Tibial artery (tissue), 4 donors: ENCODE measurements around the gene TMEM171.

Source experiments
- DNase-seq, 2 donors: peaks; one replicate each; pipeline ENCODE4 v3.0.0-alpha.2; 2019
- H3K27ac ChIP-seq, 2 donors: fragments of 200-600 bp; sonication (generic) in 1 of 2; 1 replicate in 1 of 2; 2 replicates in 1 of 2; pipeline ENCODE4 v1.5.1; 2018 to 2019; ENCODE audit warnings: mild to moderate bottlenecking in 1 of 2
- H3K27me3 ChIP-seq, 2 donors: fragments of 200-600 bp; sonication (generic) in 1 of 2; one replicate each; pipeline versions ENCODE4 v1.5.1 to v1.6.0; 2016 to 2019
- H3K36me3 ChIP-seq, 3 donors: fragments of 200-600 bp; sonication (generic) in 2 of 3; one replicate each; pipeline ENCODE4 v1.5.1; 2016 to 2019; ENCODE audit warnings: mild to moderate bottlenecking in 2 of 3
- H3K4me1 ChIP-seq, 4 donors: fragments of 200-600 bp; sonication (generic) in 2 of 4; 1 replicate in 3 of 4; 2 replicates in 1 of 4; pipeline ENCODE4 v1.5.1; 2016 to 2019
- H3K4me3 ChIP-seq, 2 donors: fragments of 200-600 bp; sonication (generic) in 1 of 2; 1 replicate in 1 of 2; 2 replicates in 1 of 2; pipeline ENCODE4 v1.5.1; 2018 to 2019; ENCODE audit warnings: mild to moderate bottlenecking in 2 of 2
- H3K9me3 ChIP-seq, 3 donors: fragments of 200-600 bp; sonication (generic) in 1 of 3; one replicate each; pipeline ENCODE4 v1.5.1; 2016 to 2019
- CTCF ChIP-seq, 2 experiments: fragments of 200-600 bp in 1 of 2; fragments of 450-650 bp in 1 of 2; IDR thresholded peaks; one replicate each; pipeline ENCODE4 v1.5.1; 2017 to 2019; ENCODE audit warnings: antibody characterized with exemption in 2 of 2, mild to moderate bottlenecking in 1 of 2, moderate library complexity in 1 of 2
- intact Hi-C: fragments of 100-400 bp; cut with DNase I; formaldehyde crosslinking; loops from one replicate; pipeline ENCODE4 v1.15.0; 2023; ENCODE audit warnings: low total_unique reads

TMEM171 gene

GRCh38 chr5:73142035-73142434 lies 21.7 kb downstream of the TMEM171 start:
- no peaks in the 10 kb centered on the region for H3K4me1 ChIP-seq
- no peak overlapping the region for H3K4me3 ChIP-seq
- intact Hi-C loops = no loop called here
- no peak overlapping the region for H3K27ac ChIP-seq
- no peaks in the 10 kb centered on the region for H3K9me3 ChIP-seq
- no peaks in the 10 kb centered on the region for H3K36me3 ChIP-seq
- peaks cover 0 to 10% of the 10 kb centered on the region in 2 donors for H3K27me3 ChIP-seq
- TF ChIP-seq CTCF (IDR thresholded peaks at IDR 0.05) = no peak
- DNase-seq = no peak

GRCh38 chr5:73143716-73144115 lies 23.3 kb downstream of the TMEM171 start:
- intact Hi-C loops = no loop called here
- TF ChIP-seq CTCF (IDR thresholded peaks at IDR 0.05) = no peak
- H3K4me1 ChIP-seq = no peaks in the 10 kb centered on the region
- no peaks in the 10 kb centered on the region for H3K9me3 ChIP-seq
- no peak overlapping the region for H3K4me3 ChIP-seq
- no peak for DNase-seq
- H3K27ac ChIP-seq = no peak overlapping the region
- no peaks in the 10 kb centered on the region for H3K27me3 ChIP-seq
- no peaks in the 10 kb centered on the region for H3K36me3 ChIP-seq

- intact Hi-C loops = no loop called here
- no peak for DNase-seq
- TF ChIP-seq CTCF (IDR thresholded peaks at IDR 0.05) = no peak
- Histone ChIP-seq H3K9me3 (no peaks in the 10 kb centered on the region), H3K4me3 (no peak overlapping the region), H3K4me1 (no peaks in the 10 kb centered on the region), H3K36me3 (no peaks in the 10 kb centered on the region), H3K27me3 (no peaks in the 10 kb centered on the region), H3K27ac (no peak overlapping the region)
Observed at GRCh38 chr5:73149540-73149939, 29.2 kb downstream of the TMEM171 start.

- no peaks in the 10 kb centered on the region for H3K27me3 ChIP-seq
- no peak for DNase-seq
- H3K36me3 ChIP-seq = no peaks in the 10 kb centered on the region
- H3K9me3 ChIP-seq = no peaks in the 10 kb centered on the region
- TF ChIP-seq CTCF (IDR thresholded peaks at IDR 0.05) = no peak
- no peak overlapping the region for H3K27ac ChIP-seq
- H3K4me3 ChIP-seq = no peak overlapping the region
- H3K4me1 ChIP-seq = no peaks in the 10 kb centered on the region
- intact Hi-C loops = no loop called here
Observed at GRCh38 chr5:73150876-73151275, 30.5 kb downstream of the TMEM171 start.

GRCh38 chr5:73151766-73152410 lies 31.5 kb downstream of the TMEM171 start:
- no peaks in the 10 kb centered on the region for H3K4me1 ChIP-seq
- no peak for DNase-seq
- no peaks in the 10 kb centered on the region for H3K36me3 ChIP-seq
- no peaks in the 10 kb centered on the region for H3K9me3 ChIP-seq
- intact Hi-C loops = no loop called here
- H3K4me3 ChIP-seq = no peak overlapping the region
- no peak for TF ChIP-seq CTCF (IDR thresholded peaks at IDR 0.05)
- no peak overlapping the region for H3K27ac ChIP-seq
- H3K27me3 ChIP-seq = no peaks in the 10 kb centered on the region
